IPS-11a (cell line): ENCODE results near the gene NFIA.

ENCODE experiments used
- H3K4me3 ChIP-seq: one replicate; pipeline ENCODE4 v1.5.1; 2013; ENCODE audit warnings: low read depth, low read length, control low read depth

The NFIA gene

DNA sequence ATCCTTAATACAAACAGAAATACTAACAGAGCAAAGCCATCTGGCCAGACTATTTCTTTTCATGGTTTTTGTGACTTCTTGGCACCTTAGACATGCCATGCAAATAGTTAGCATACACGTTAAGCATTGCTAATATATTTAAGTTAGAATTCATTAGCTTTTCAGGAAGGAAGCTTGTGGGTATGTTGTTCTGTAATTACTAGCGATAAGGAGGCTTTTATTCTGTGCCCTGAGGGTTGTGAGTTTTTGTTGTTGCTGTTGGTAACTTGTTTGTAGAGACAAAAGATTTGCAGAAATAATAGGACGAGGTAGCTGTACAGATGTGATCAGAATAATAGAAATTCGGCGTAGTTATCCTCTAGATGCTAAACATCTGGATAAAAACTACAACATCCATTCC is 337.3 kb downstream of the NFIA start:
- H3K4me3 ChIP-seq, result no peak overlapping the region

DNA sequence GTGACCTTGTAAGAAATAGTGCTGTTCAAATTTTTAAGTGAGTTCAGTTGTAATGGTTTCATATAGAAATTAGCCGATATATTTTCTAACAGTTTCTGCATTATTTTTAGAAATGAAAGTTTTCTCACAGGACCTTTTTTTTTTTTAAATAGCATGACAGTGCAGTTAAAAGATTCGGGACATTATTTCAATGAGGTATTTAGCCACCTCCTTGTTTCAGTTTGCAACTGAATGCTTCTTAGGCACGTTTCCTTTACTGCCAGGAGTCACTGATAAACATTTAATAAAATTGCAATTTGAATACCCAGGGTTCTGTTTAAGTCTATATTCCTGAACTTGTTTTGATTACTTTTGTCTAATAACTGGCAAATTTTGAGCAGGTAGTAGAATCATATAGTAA is 337.9 kb downstream of the NFIA start:
- no peak overlapping the region for H3K4me3 ChIP-seq

DNA sequence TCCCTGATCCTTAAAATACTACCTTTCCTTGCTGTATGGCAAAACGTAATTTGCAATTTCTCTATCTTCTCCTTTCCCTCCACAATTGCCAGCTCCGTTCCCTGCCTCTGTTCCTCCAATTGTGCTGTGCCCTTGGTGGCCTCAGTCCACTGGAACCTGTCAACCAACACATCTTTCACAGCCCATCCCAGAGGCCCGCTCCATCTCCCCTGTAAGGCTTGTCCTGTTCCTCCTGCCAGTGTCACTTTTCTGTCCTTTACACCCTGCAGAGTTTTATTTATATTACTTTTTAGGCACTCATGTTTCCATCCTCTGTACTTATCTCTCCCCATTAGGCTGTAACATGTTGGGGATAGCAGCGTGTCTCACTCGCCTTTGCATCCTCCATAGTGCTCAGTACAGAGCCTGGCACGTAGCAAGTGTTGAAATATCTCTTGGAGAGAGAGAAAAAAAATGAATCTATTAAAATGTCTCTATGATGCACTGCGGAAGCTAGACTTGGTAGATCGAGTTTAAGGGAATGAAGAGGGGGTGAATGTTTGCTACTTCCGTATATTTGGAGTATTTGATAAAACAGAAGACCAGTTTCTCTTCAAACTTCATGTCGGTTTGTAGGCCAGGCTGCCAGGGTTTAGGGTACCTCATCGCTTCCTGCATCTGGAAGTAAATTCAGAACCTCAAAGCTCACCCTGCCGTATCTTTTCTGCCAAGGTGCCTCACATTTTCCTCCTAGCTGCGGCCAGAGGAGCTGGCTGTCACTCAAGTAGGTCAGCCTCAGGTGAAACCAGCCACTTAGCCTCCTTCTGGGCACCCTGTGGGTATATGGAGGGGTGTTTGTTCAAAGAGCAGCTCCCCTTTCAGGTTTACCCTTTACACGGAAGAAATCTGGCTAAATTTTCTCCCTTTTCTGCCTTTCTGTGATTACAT is 338.8 kb downstream of the NFIA start:
- H3K4me3 ChIP-seq, result no peak overlapping the region

DNA sequence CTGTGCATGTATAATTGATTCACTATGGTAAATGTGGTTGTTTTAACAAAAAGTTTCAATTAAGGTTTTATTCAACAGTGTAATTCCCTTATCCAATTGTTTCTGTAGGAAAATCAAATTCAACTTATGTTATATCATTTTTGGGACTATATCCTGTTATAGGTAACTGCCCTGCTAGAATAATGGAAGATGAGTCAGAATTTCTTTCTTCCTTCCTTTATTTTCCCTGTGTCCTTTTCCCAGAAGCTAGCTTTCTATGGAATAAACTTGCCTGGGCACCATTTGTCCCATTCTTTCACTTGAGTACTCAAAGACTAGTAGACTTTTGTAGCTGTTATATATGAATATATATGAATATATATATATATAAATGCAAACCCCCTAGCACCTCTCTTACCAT is 341.3 kb downstream of the NFIA start:
- no peak overlapping the region for H3K4me3 ChIP-seq

DNA sequence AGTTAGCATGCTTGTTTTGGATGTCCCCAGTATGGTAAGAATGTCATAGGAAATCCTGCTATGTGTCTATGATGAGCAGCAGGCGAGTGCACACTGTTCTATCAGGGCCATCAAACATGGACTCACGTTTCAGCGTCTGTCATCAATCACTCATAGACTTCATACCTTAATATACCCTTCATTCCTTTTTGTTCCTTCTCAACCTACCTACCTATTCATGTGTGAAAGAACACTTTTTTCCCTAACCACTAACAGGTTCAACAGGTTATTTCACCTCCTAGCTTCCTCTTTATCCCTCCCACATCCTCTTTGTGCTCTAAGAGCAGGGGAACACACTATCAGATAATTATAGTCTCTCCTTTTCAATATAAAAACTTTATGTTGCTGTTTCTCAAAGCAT is 342.0 kb downstream of the NFIA start:
- no peak overlapping the region for H3K4me3 ChIP-seq

DNA sequence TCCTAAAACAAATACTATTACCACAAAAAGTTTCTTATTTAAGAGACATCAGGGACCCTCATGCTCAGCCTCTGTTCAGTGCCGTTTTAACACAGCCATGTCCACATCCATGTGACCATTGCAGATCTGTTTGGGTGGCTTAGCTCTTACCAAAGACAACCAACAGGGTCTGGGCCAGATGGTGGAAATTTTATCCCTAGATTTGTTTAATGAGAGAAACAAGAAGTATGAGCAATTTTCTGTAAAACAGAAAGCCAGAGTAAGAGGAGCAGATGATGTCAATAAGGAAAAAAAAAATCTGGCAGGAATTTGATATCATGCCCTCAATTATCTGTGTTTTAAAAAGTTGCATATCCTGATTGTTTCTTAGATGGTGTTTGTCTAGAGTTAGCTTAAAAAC is 342.7 kb downstream of the NFIA start:
- no peak overlapping the region for H3K4me3 ChIP-seq

DNA sequence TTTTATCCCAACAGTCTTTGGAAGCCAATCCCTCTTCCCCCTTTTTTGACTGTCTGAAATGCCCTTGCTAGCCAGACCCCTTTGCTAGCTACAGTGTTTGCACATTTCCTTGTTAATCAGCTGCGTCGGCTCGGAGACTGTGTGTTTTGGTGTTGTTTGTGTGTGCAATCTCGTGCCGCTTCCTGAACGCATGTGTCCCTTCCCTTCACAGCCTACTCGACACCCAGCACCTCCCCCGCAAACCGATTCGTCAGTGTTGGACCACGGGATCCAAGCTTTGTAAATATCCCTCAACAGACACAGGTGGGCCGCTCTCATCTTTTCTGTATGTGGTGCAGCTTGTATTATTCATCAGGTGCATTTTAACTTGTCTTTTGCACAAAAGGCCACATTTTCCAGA is 343.9 kb downstream of the NFIA start:
- H3K4me3 ChIP-seq, result no peak overlapping the region

DNA sequence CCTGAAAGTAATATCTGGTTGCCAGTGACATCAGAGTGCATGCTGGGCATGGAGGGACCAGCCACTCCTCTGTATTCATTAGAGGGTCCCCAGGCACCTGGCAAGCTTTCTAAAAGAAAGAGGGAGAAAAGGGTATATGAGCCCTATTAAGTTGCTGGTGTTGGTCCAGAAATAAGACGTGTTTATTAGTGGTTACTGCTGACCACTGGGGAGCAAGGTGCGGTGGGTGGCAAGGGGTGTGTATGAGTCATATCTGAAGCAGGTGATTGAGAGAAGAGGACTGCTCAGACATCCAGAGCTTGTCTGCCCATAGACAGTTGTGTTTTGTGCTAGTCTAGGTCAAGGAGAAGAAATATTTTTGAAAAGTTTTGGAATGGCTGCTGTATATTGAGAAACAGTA is 344.5 kb downstream of the NFIA start:
- no peak overlapping the region for H3K4me3 ChIP-seq

DNA sequence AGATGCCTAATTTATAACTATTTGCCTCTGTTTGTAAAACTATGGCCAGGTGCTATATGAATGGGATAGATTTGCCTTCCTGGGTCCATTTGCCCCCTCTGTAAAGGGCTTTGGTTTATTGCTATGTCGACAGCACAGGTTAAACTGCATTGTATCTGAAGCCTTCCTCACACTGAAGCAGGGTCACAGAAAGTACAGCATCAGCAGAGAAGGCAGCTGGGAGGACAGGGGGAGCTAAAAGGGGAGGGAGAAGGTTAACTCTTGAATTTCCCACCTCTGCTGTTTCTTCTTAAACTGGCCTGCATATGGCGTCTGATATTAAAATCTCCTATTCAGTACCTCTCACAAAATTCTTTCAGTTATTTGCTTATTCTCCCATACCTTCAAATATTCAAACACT is 345.1 kb downstream of the NFIA start:
- no peak overlapping the region for H3K4me3 ChIP-seq

DNA sequence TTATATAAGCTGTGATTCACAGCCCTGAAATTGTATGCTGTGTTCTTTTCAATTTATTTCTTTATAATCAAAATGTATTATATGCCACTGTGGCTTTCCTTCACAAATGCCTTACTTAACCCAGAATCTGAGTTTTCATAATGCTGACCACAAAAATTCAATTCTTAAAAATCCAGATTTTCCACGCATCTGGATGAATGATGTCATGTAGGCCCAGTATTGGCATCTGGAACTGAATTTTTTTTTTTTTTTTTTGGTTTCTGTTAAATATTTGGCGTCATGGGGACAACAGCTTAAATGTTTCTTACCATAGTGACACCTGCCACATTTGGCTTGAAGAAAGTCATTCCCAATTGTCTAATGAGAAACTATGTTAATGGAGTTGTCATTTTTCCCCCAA is 345.8 kb downstream of the NFIA start:
- H3K4me3 ChIP-seq, result no peak overlapping the region

DNA sequence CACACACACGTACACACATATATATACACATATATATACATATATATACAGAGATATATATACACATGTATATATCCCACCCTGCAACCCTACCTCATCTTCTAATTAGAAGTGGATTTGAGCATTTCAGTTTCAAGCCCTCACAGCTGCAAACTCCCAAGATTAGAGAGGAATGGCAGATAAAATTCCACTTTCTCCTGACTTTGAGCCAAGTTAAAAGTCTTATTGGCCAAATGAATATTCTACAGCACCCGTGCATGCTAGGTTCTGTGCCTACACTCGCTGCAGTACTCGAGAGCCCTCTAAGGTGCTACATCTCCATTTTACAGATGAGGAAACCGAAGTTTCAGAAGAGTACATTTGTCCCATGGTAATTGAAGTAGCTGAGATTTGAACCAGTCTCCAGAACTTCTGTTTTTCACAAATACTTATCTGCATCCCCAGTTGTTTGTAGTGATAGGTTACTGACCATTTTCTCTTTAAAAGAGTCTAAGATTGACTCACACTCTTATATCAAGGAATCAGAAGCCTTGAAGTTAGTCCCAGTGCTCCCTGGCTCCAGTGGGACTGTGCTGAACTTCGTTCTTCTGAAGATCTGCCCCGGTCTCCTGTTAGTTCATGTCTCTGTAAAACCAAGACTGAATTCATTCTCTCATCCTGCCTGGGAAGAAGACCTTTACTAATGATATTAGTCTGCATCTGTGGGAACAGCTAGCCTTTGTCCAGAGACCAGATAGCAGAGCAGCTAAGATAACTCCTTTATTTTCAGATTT is 350.4 kb downstream of the NFIA start:
- no peak overlapping the region for H3K4me3 ChIP-seq

DNA sequence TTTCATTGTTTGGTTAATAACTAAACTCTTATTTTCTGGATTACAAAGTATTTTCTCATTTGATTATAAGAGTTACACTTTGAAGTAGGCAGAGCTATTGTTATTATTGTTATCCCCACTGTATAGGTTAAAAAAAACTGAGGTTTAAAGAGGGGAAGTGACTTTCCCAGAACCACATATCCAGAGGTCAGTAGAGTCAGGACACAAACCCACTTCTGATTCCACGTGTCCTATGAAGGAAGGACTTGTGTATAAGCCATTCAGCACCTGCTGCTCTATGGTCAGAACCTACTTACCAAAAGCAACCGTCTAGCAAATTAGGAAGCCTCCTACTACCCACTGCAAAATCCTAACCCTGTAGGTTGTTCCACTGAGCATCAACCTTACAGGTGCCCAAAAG is 351.3 kb downstream of the NFIA start:
- H3K4me3 ChIP-seq, result no peak overlapping the region

DNA sequence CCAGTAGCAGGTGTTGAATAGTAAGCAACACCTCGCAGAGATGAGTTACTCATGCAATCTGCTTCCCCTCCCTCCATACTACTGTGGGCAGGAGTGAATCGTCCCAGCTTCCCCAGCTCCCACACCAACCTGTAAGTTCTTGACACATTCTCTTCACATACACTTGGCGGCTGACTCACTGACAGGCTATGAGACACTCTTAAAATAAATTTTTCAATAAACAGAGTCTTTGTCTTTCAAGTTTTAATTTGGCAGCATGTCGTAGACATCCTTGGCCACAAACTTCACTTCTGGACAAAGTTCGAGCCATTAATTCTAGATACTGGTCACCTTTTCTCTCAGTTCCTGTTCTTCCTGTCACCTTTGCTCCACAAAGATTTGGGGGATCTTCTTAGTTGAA is 351.9 kb downstream of the NFIA start:
- no peak overlapping the region for H3K4me3 ChIP-seq

DNA sequence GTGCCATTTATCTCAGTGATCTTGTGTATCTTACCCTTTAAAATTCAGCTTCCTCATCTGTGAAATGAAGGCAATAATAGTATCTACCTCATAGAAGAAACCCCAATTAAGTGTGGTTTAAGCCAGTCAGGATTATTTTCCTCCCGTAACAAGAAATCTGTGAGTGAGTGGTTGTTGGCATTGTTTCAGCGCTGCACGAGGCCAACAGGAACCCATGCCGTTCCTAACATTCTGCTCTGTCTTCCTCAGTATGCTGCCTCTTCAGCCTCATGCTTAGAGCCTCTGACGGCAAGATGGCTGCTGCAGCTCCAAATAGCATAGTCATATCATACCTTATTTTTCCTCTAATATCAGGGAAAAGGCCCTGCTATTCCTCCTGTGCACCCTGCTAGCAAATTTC is 352.9 kb downstream of the NFIA start:
- no peak overlapping the region for H3K4me3 ChIP-seq

DNA sequence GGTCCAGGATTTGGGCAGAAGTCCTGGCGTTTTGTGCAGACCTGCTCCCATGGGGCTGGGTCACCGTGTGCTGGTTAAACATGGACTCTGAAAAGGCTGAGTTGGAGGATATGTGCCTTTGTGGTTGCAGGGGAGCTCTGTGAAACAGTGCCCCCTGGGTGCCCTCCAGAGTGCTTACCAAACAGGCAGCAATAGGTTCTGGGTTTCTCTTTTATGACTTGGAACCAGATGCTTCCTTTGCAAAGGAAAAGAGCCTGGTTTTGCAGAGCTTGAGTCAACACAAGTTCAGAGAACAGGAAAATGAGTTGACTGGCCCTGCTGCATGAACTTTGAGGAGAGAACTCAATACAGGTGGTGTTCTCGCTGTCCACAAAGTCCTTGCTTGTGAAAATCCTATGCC is 353.7 kb downstream of the NFIA start:
- H3K4me3 ChIP-seq, result no peak overlapping the region

DNA sequence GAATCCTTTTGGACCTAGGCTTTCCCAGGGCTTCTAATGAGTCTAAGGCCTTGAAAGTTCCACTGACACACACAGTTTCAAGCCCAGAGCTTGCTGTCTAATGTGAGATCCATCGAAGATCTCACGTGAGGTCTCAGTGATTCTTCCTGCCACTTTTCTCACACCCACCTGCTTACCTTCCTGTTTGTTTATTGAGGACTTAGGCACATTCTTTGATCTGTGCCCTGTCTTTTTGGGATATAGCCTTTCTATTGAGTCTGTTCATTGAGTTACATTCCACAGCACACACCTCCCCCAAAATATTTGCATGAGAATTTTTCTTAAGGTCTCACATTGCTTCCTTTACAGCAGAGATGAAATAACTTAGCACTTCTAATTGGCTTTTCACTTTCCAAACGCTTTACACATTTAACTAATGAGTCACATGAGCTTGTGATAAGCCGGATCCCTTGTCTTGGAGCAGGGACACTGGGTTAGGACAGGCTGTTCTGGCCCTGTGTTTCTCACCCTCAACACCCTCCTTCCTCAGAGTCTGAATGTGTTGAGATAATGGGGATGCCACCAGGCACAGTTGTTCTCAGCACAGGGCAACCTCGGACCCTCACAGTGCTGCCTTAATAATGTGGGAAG is 354.2 kb downstream of the NFIA start:
- H3K4me3 ChIP-seq, result no peak overlapping the region

DNA sequence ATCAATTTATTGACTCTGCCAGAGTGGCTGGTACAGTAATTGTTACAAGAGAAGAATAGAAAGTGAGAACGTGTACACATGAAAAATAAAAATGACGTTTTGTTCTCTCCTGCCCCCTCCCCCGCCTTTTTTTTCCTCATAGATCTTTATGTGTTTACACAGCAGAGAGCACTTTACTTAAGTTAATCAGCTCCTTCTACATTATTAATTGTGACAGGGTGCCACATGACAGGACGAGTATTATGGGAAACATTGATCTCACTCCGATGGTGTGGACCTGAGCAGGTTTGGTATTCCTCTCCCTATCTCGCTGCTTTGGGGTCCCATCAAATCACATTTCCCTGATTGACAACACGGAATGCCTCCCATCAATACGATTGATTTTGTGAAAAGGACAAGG is 356.9 kb downstream of the NFIA start:
- no peak overlapping the region for H3K4me3 ChIP-seq

DNA sequence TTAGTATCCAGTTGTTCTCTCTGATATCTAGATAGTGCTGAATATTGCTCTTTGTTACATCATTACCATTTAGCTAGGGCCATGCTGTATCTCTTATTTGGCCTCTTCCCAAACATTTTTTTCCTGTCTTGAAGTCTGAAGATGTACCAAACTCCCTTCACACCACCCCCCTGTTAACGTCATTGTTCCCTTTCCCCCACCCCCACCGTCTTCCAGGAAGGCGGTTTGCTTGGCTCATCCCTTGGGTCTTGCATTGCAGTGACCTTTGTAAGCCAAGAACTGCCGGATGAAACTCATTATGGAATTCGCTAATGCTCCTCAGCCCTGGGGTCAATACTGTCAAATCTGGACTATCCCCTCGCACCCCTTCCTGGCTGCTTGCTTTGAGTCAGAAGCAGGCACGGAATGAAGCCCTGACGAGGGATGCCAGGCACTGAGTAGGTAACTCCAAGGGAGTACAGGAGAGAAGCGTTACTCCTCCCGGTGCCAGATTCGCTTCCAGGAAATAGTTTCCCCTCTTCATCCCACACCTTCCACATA is 359.4 kb downstream of the NFIA start:
- no peak overlapping the region for H3K4me3 ChIP-seq

DNA sequence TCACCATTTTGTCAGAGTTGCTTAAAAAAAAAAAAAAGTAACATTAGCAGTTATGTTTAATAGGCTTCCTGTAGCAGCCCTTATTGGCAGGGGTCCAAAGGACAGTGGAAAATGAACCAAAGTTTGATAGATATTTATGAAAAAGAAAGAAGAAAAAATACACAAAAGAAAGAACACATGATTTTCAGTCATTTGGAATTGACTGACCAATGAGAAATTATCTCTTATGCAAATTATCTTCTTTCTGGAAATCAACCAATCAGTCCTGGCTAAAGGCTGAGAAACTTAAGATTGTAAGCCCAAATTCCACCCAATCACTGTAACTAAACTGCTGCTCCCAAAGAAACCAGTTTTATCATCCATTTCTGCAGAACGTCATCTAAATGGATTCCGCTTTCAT is 360.2 kb downstream of the NFIA start:
- H3K4me3 ChIP-seq, result no peak overlapping the region

DNA sequence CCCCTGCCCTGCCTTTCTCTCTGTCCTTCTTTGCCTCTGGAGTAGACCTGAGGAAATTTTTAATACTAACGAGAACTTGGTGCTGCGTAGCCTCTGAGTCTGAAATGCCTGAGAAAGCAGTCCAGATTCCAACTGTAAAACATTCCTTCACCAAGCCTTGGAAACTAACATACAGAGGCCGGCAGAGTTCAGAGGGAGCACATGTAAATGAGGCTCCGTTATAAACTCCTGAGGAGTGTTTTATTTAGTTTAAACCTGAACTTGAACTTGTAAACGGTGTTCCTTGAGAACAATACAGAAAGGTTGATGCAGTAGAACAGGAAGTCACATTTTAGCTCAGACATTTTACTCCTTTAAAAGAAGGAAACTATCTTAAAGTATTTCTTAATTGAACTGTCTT is 361.9 kb downstream of the NFIA start:
- no peak overlapping the region for H3K4me3 ChIP-seq

DNA sequence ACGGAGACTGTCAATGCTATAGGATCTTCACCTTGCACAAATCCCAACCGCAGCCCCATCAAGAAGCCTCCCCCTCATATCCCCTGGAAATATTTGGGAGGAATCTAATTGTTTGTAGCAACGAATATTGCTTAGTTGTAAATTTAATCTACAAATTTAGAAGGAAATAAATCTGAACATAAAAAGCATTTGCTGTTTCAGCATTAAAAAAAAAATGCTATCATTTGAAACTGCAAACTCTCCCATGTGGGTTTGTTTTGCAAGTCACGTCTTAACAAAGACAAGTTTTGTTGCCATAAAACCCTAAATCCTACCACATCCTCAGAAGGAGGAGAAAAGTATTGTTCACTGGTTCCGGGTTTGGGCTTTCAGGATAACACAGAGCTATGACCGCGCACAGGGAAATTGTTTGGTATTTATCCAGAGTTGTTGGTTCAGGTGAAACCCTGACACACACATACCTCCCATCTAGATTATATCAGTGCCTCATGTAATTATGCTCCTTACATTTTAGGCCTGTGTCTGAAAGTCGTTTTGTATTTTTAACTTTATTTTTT is 363.0 kb downstream of the NFIA start:
- H3K4me3 ChIP-seq, result no peak overlapping the region
